Skin epidermis (tissue), 12 donors: ENCODE measurements around the gene KRT82.
A peak's percentile ranks its signal among the peaks of the same experiment; 100 is the strongest.
"Not testable (repeated sequence)": the region's sequence is repeated elsewhere in the genome, so short reads cannot be mapped to it uniquely, and the experiment has no call there.

Experiments used
- H3K27ac ChIP-seq, 21 experiments: fragments of 200-600 bp; sonication (generic) in 11 of 21; one replicate each; pipeline ENCODE4 v1.5.0; 2020; ENCODE audit warnings: mild to moderate bottlenecking in 3 of 21, inconsistent platforms in 2 of 21, moderate library complexity in 2 of 21
- H3K4me3 ChIP-seq, 7 experiments: fragments of 200-600 bp; sonication (generic) in 2 of 7; one replicate each; pipeline ENCODE4 v1.5.0; 2020; ENCODE audit warnings: inconsistent platforms in 2 of 7, mild to moderate bottlenecking in 2 of 7, moderate library complexity in 1 of 7

The KRT82 gene

DNA sequence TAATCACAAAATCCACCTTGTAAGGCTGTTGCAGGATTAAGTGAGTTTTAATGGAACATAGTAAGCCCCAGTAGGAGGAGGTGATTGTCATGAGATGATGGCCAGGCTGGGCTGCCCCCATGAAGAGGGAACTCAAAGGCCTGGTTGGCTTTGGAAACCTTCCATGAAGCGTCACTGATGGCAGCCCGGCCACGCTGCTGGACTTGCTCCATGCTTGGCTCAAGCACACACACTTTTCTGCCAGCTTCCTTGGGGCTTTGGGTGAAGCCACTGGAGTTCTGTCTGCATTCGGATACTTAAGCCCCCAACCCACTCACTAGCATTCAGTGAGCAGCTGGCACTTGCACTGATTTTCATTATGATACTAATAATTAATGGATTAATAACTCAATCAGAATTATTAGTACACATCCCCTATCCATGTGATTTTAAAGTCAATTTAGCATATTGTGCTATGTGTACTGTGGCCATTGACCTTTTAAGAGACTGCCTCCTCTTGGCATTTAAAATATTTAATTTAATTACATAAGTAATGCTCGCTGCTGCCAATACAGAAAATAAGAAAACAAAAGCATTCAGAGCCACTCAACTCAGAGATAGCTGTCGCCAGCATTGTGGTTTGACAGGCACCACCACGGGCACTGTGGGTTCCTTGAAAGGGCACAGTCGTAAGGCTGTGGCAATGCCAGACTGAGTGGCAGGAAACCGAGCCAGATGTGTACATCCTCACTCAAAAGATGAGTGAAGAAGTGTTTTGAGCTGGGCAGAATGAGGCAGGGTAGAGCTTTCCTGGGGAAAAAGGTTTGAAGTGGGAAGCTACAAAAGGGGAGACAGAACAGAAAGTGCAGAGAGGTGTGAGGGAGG is 54.7 kb downstream of the KRT82 start:
- H3K27ac ChIP-seq: peak overlapping the region in 3 of 21 experiments; percentile 3 to 43 (median 16)
- no peak overlapping the region for H3K4me3 ChIP-seq

DNA sequence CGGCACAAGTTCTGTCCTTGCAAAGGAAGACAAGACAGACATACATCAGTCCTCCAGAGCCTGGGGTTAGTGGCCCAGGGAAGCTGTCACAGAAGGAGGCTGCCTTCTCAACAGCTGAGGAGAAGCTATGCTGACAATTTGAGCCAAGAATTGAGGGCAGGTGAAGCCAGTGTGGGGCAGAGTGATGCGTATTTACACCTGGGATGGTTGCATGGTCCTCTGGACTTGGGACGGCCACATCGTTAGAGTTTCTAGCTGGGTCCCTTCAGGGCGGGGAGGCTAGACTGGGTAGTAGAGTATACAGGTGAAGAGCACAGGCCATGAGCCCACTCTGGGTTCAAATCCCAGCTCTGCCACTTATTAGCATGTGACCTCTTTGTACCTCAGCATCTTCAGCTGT is 55.3 kb downstream of the KRT82 start:
- Histone ChIP-seq H3K27ac (no peak overlapping the region), H3K4me3 (no peak overlapping the region)

- Histone ChIP-seq H3K4me3 (no peak overlapping the region), H3K27ac (no peak overlapping the region)
Observed at GRCh38 chr12:52350021-52350620, 56.0 kb downstream of the KRT82 start.

DNA sequence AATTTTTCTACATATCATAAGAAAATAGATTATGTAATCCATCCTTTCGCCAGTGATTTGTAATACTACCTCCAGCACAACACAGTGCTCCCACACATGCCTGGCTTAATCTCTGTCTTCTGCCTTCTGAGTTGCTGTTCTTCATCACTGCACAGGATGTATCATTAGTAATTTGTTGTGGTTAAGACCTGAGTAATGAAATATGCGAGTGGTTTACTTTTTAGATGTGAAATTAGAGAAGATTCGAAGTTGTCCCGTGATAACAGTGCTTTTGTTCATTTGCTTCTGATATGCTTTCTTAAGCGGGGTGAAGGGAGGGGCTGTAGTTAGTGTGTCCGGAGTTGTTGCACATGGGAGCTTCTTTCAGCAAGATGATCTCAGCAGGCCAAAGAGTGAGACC is 56.9 kb downstream of the KRT82 start:
- H3K27ac ChIP-seq: no peak overlapping the region
- no peak overlapping the region for H3K4me3 ChIP-seq

- Histone ChIP-seq H3K4me3 (no peak overlapping the region), H3K27ac (no peak overlapping the region)
Observed at GRCh38 chr12:52347551-52348510, 58.3 kb downstream of the KRT82 start.

DNA sequence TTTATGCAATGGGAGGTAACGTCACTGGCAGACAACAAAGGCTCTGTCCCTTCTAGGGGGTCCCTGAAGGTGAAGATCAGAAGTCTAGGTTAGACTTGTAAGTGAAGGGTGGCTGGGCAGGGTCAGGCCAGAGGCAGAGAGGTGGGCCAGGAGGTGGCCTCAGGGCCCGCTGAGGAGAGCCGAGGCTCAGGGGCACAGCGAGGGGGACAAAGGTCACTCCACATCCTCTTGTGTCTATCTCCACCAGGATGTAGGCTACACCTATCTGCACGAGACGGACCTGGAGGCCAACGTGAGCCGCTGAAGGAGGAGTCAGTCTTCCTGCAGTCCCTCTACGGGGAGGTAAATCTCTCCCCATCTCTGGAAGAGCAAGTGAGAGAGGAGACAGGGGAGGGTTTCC is 59.1 kb downstream of the KRT82 start:
- no peak overlapping the region for H3K4me3 ChIP-seq
- H3K27ac ChIP-seq: peak overlapping the region in 2 of 21 experiments; percentile 29 to 38

- Histone ChIP-seq H3K27ac (peak overlapping the region in 2 of 21 experiments; percentile 29 to 38), H3K4me3 (no peak overlapping the region)
Observed at GRCh38 chr12:52346593-52346992, 59.5 kb downstream of the KRT82 start.

DNA sequence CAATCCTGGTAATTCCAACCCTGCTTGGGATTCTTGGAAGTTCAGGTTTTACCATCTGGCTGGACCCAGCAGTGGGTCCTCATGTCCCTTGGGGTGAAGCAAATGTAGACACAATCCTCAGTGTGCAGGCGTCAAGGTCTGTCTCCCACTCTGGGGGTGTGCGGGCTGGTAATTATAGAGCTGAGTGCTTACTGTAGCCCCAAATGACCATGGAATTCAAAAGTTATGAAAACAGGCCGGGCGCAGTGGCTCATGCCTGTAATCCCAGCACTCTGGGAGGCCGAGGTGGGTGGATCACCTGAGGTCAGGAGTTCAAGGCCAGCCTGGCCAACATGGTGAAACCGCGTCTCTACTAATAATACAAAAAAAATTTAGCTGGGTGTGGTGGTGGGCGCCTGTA is 61.1 kb downstream of the KRT82 start:
- H3K4me3 ChIP-seq, H3K27ac ChIP-seq: not testable (repeated sequence)

GRCh38 chr12:52344111-52344510 is 62.0 kb downstream of the KRT82 start:
- Histone ChIP-seq H3K4me3 (no peak overlapping the region), H3K27ac (no peak overlapping the region)
